SK-N-SH treated with all-trans-retinoic acid at 6 μM for 48 hours (cell line): Measurements from ENCODE around the gene WDR87.

Experiments
- ARNTL ChIP-seq: fragments of 450-650 bp; formaldehyde crosslinking; IDR thresholded peaks from 2 replicates; pipeline ENCODE4 v1.5.0; 2020; ENCODE audit warnings: low read depth, mild to moderate bottlenecking, moderate library complexity, borderline replicate concordance
- GLIS3 ChIP-seq: fragments of 250-450 bp; sonication (Bioruptor Pico); IDR thresholded peaks from 2 replicates; pipeline ENCODE4 v1.5.0; 2020; ENCODE audit warnings: mild to moderate bottlenecking, moderate library complexity
- RARB ChIP-seq: fragments of 250-450 bp; sonication (Bioruptor Pico); IDR thresholded peaks from 2 replicates; pipeline ENCODE4 v1.8.0; 2021; ENCODE audit warnings: mild to moderate bottlenecking, moderate library complexity
- SNAI2 ChIP-seq: fragments of 250-450 bp; sonication (Bioruptor Pico); IDR thresholded peaks from 2 replicates; pipeline ENCODE4 v1.5.0; 2020; ENCODE audit warnings: mild to moderate bottlenecking, moderate library complexity
- TCF4 ChIP-seq: fragments of 250-450 bp; sonication (Bioruptor Pico); IDR thresholded peaks from 2 replicates; pipeline ENCODE4 v1.8.0; 2021; ENCODE audit warnings: mild to moderate bottlenecking, moderate library complexity, borderline replicate concordance
- TOX ChIP-seq: fragments of 250-450 bp; sonication (Bioruptor Pico); IDR thresholded peaks from 2 replicates; pipeline ENCODE4 v1.8.0; 2021; ENCODE audit warnings: mild to moderate bottlenecking, moderate library complexity, borderline replicate concordance
- ZFP30 ChIP-seq: fragments of 450-650 bp; formaldehyde crosslinking; IDR thresholded peaks from 2 replicates; pipeline ENCODE4 v1.5.0; 2022; ENCODE audit warnings: mild to moderate bottlenecking, moderate library complexity
- TF ChIP-seq, protein P1 (sequence below): fragments of 250-450 bp; sonication (Bioruptor Pico); IDR thresholded peaks from 2 replicates; pipeline ENCODE4 v1.5.0; 2020; ENCODE audit warnings: mild to moderate bottlenecking, moderate library complexity
- TF ChIP-seq, protein P2 (sequence below): fragments of 250-450 bp; sonication (Bioruptor Pico); IDR thresholded peaks from 2 replicates; pipeline ENCODE4 v1.8.0; 2020; ENCODE audit warnings: mild to moderate bottlenecking, moderate library complexity, borderline replicate concordance
- TF ChIP-seq, protein P3 (sequence below): fragments of 250-450 bp; sonication (Bioruptor Pico); IDR thresholded peaks from 2 replicates; pipeline ENCODE4 v1.5.1; 2020; ENCODE audit warnings: low read depth, mild to moderate bottlenecking, moderate library complexity

DNA sequence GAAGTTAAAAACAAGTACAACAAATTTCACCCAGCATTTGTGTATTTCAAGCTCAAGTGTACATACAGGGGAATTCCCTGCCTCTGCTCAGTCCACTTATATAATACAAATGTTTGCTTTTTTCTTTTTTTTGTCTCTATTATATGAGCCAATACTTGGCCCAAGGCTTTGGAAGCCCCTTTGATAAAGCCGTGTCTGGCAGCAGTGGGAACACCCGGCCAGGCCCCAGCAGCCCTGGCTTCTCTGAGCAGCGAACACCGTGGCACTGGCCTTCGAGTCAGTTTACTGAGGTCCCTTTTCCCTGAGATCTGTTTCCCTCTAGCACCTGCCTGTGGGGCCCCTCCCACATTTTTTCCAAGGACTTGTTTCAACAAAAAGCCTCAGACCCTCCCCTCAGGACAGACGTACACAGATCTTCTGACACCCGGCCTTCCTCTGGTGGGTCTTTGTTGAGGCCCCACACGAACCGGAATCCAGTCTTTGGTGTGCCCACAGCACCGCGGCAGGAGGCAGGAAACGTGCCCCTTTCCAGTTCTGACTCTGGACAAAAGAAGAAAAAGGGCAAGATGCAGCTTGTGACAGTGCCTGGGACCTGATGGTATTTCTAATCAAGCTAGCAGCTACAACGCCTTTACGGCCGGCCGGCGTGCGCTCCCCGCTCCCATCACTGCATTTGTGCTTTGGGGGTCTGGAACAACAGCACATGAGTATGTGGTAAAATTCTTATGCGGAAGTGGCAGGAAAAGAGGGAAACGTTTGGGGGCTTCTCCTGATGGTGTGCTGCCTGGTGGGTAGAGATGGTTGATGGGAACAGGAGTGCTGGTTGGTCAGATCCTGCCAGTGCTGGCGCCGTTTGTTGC, 14.4 kb upstream of the WDR87 start:
- TF ChIP-seq, protein P1, sequence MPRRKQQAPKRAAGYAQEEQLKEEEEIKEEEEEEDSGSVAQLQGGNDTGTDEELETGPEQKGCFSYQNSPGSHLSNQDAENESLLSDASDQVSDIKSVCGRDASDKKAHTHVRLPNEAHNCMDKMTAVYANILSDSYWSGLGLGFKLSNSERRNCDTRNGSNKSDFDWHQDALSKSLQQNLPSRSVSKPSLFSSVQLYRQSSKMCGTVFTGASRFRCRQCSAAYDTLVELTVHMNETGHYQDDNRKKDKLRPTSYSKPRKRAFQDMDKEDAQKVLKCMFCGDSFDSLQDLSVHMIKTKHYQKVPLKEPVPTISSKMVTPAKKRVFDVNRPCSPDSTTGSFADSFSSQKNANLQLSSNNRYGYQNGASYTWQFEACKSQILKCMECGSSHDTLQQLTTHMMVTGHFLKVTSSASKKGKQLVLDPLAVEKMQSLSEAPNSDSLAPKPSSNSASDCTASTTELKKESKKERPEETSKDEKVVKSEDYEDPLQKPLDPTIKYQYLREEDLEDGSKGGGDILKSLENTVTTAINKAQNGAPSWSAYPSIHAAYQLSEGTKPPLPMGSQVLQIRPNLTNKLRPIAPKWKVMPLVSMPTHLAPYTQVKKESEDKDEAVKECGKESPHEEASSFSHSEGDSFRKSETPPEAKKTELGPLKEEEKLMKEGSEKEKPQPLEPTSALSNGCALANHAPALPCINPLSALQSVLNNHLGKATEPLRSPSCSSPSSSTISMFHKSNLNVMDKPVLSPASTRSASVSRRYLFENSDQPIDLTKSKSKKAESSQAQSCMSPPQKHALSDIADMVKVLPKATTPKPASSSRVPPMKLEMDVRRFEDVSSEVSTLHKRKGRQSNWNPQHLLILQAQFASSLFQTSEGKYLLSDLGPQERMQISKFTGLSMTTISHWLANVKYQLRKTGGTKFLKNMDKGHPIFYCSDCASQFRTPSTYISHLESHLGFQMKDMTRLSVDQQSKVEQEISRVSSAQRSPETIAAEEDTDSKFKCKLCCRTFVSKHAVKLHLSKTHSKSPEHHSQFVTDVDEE (CRISPR knock-in tag) = no peak
- no peak for TF ChIP-seq GLIS3 (CRISPR knock-in tag)
- TF ChIP-seq, protein P2, sequence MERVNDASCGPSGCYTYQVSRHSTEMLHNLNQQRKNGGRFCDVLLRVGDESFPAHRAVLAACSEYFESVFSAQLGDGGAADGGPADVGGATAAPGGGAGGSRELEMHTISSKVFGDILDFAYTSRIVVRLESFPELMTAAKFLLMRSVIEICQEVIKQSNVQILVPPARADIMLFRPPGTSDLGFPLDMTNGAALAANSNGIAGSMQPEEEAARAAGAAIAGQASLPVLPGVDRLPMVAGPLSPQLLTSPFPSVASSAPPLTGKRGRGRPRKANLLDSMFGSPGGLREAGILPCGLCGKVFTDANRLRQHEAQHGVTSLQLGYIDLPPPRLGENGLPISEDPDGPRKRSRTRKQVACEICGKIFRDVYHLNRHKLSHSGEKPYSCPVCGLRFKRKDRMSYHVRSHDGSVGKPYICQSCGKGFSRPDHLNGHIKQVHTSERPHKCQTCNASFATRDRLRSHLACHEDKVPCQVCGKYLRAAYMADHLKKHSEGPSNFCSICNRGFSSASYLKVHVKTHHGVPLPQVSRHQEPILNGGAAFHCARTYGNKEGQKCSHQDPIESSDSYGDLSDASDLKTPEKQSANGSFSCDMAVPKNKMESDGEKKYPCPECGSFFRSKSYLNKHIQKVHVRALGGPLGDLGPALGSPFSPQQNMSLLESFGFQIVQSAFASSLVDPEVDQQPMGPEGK = no peak
- TF ChIP-seq ZFP30 (CRISPR knock-in tag) = no peak
- TF ChIP-seq TOX (CRISPR knock-in tag) = no peak
- TF ChIP-seq TCF4 (CRISPR knock-in tag) = no peak
- no peak for TF ChIP-seq RARB (CRISPR knock-in tag)
- TF ChIP-seq SNAI2 = no peak
- no peak for TF ChIP-seq ARNTL (CRISPR knock-in tag)
- TF ChIP-seq, protein P3, sequence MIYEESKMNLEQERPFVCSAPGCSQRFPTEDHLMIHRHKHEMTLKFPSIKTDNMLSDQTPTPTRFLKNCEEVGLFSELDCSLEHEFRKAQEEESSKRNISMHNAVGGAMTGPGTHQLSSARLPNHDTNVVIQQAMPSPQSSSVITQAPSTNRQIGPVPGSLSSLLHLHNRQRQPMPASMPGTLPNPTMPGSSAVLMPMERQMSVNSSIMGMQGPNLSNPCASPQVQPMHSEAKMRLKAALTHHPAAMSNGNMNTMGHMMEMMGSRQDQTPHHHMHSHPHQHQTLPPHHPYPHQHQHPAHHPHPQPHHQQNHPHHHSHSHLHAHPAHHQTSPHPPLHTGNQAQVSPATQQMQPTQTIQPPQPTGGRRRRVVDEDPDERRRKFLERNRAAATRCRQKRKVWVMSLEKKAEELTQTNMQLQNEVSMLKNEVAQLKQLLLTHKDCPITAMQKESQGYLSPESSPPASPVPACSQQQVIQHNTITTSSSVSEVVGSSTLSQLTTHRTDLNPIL (CRISPR knock-in tag) = no peak
